Thyroid gland (tissue), 4 donors: ENCODE measurements around the gene GPR15LG.

ENCODE experiments used
- POLR2A ChIP-seq, 2 donors: fragments of 450-650 bp; IDR thresholded peaks; one replicate each; pipeline ENCODE4 v1.6.1; 2017; ENCODE audit warnings: antibody characterized with exemption in 2 of 2, mild to moderate bottlenecking in 2 of 2, moderate library complexity in 1 of 2
- TF ChIP-seq, protein P1 (sequence below), 6 experiments: fragments of 200-600 bp in 3 of 6; fragments of 450-650 bp in 3 of 6; sonication (generic) in 3 of 6; IDR thresholded peaks; one replicate each; pipeline ENCODE4 v1.5.1; 2016 to 2019; ENCODE audit warnings: antibody characterized with exemption in 6 of 6, mild to moderate bottlenecking in 2 of 6, inconsistent platforms in 1 of 6, moderate library complexity in 1 of 6

DNA sequence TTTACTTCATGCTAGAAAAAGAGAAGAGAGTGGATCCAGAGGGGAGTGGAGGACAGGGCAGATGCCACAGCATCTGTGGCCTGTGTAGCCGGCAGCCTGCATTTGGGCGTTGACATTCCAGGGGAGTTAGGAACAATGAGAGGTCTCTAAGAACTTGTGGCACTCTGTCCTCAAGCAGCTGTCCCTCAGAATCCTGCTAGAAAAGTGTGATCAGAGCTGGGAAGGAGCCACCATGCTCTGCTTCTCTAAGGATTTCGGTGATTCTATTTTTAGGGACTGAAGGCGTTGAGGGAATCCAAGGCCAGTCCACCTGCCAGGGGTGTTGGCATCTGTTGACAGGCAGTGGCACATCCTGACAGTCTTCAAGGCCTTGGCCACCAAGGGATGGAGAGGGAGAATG is 44.1 kb downstream of the GPR15LG start:
- no peak for TF ChIP-seq POLR2A (IDR thresholded peaks at IDR 0.05)
- TF ChIP-seq, protein P1, sequence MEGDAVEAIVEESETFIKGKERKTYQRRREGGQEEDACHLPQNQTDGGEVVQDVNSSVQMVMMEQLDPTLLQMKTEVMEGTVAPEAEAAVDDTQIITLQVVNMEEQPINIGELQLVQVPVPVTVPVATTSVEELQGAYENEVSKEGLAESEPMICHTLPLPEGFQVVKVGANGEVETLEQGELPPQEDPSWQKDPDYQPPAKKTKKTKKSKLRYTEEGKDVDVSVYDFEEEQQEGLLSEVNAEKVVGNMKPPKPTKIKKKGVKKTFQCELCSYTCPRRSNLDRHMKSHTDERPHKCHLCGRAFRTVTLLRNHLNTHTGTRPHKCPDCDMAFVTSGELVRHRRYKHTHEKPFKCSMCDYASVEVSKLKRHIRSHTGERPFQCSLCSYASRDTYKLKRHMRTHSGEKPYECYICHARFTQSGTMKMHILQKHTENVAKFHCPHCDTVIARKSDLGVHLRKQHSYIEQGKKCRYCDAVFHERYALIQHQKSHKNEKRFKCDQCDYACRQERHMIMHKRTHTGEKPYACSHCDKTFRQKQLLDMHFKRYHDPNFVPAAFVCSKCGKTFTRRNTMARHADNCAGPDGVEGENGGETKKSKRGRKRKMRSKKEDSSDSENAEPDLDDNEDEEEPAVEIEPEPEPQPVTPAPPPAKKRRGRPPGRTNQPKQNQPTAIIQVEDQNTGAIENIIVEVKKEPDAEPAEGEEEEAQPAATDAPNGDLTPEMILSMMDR (IDR thresholded peaks at IDR 0.05), result no peak
